CD14-positive monocyte (primary cell): ENCODE data around the gene B3GAT2. TPM values are rescaled to one million over a fixed set of nuclear protein-coding genes. Genes with fewer than 3 reads are reported as not detected.

Experiments
- DNase-seq, 3 donors: peaks; one replicate each; pipeline ENCODE4 v3.0.0-alpha.2; 2011 to 2022
- H2AFZ ChIP-seq: 2 replicates; pipeline ENCODE4 v1.6.0; 2012; ENCODE audit warnings: mild to moderate bottlenecking, low read depth, low read length, inconsistent platforms; ENCODE audit not compliant: insufficient read depth, poor library complexity, severe bottlenecking
- H3K27ac ChIP-seq, 2 donors: 1 replicate in 1 of 2; 2 replicates in 1 of 2; pipeline ENCODE4 v1.5.1; 2012 to 2013; ENCODE audit warnings: low read length in 2 of 2, control low read depth in 1 of 2, inconsistent platforms in 1 of 2, low read depth in 1 of 2, mild to moderate bottlenecking in 1 of 2
- H3K27me3 ChIP-seq, 2 donors: one replicate each; pipeline versions ENCODE4 v1.6.0 to v1.6.1; 2011 to 2013; ENCODE audit warnings: low read length in 2 of 2; ENCODE audit not compliant: control insufficient read depth in 2 of 2, insufficient read depth in 2 of 2
- H3K36me3 ChIP-seq, 2 donors: replicated peaks in 1 of 2; 1 replicate in 1 of 2; 2 replicates in 1 of 2; pipeline versions ENCODE4 v1.5.1 to v1.6.1; 2012 to 2013; ENCODE audit warnings: low read length in 2 of 2, control low read depth in 1 of 2, inconsistent platforms in 1 of 2, mild to moderate bottlenecking in 1 of 2; ENCODE audit not compliant: insufficient read depth in 2 of 2, control insufficient read depth in 1 of 2
- H3K4me1 ChIP-seq, 2 donors: 1 replicate in 1 of 2; 2 replicates in 1 of 2; pipeline versions ENCODE4 v1.5.1 to v1.6.1; 2012 to 2013; ENCODE audit warnings: low read length in 2 of 2, control low read depth in 1 of 2, inconsistent platforms in 1 of 2, mild to moderate bottlenecking in 1 of 2, moderate library complexity in 1 of 2; ENCODE audit not compliant: insufficient read depth in 2 of 2, control insufficient read depth in 1 of 2
- H3K4me2 ChIP-seq: replicated peaks from 2 replicates; pipeline ENCODE3; 2012; ENCODE audit warnings: low read length, moderate library complexity, mild to moderate bottlenecking; ENCODE audit not compliant: poor library complexity, severe bottlenecking; ENCODE audit errors: extremely low read depth
- H3K4me3 ChIP-seq, 3 experiments: fragments of 200-600 bp in 1 of 3; sonication (generic) in 1 of 3; replicated peaks in 1 of 3; 1 replicate in 2 of 3; 2 replicates in 1 of 3; pipeline ENCODE4 v1.5.1; 2011 to 2013; ENCODE audit warnings: low read length in 3 of 3, mild to moderate bottlenecking in 3 of 3, control low read depth in 2 of 3, low read depth in 2 of 3, inconsistent platforms in 1 of 3, moderate library complexity in 1 of 3
- H3K79me2 ChIP-seq: 2 replicates; pipeline ENCODE4 v1.6.0; 2012; ENCODE audit warnings: mild to moderate bottlenecking, control low read depth, inconsistent platforms, low read length, moderate library complexity; ENCODE audit not compliant: insufficient read depth
- H3K9ac ChIP-seq: 2 replicates; pipeline ENCODE4 v1.6.0; 2017; ENCODE audit warnings: low read length, mild to moderate bottlenecking; ENCODE audit not compliant: insufficient read depth, poor library complexity, severe bottlenecking
- H3K9me3 ChIP-seq, 2 donors: replicated peaks in 1 of 2; 1 replicate in 1 of 2; 2 replicates in 1 of 2; pipeline versions ENCODE4 v1.5.1 to v1.6.1; 2012 to 2013; ENCODE audit warnings: low read length in 2 of 2, control low read depth in 1 of 2; ENCODE audit not compliant: control insufficient read depth in 1 of 2, insufficient read depth in 1 of 2
- H4K20me1 ChIP-seq: 2 replicates; pipeline ENCODE4 v1.6.0; 2012; ENCODE audit warnings: mild to moderate bottlenecking, low read length, control low read depth, moderate library complexity; ENCODE audit not compliant: insufficient read depth
- H3K27ac Mint-ChIP-seq, 7 donors: one replicate each; pipeline ENCODE4 v1.8.0; 2020; ENCODE audit warnings: mild to moderate bottlenecking in 7 of 7, mixed read lengths in 7 of 7, moderate library complexity in 6 of 7, inconsistent platforms in 2 of 7
- H3K27me3 Mint-ChIP-seq, 3 donors: one replicate each; pipeline ENCODE4 v1.8.0; 2021 to 2022; ENCODE audit warnings: low read depth in 3 of 3, mild to moderate bottlenecking in 3 of 3, mixed read lengths in 3 of 3, moderate library complexity in 3 of 3, inconsistent platforms in 1 of 3
- H3K36me3 Mint-ChIP-seq, 2 donors: one replicate each; pipeline ENCODE4 v1.8.0; 2020; ENCODE audit warnings: mixed read lengths in 2 of 2, inconsistent platforms in 1 of 2, mild to moderate bottlenecking in 1 of 2
- H3K4me1 Mint-ChIP-seq: one replicate; pipeline ENCODE4 v1.8.0; 2020; ENCODE audit warnings: mild to moderate bottlenecking, mixed read lengths
- H3K4me3 Mint-ChIP-seq, 2 donors: one replicate each; pipeline ENCODE4 v1.8.0; 2020; ENCODE audit warnings: mild to moderate bottlenecking in 2 of 2, mixed read lengths in 2 of 2, moderate library complexity in 1 of 2
- H3K9me3 Mint-ChIP-seq, 7 donors: one replicate each; pipeline ENCODE4 v1.8.0; 2020 to 2022; ENCODE audit warnings: mixed read lengths in 7 of 7, mild to moderate bottlenecking in 6 of 7, moderate library complexity in 6 of 7, inconsistent platforms in 2 of 7
- WGBS: methylation state at CpG from one replicate; pipeline ENCODE4 v1.1.5; 2013; ENCODE audit warnings: missing lambda C conversion rate; ENCODE audit not compliant: insufficient coverage; 5-methylcytosine and 5-hydroxymethylcytosine counted together
- intact Hi-C, 2 donors: fragments of 100-400 bp; cut with micrococcal nuclease; formaldehyde crosslinking; loops; one replicate each; pipeline versions ENCODE4 v1.15.0 to v1.15.1; 2023
- polyA plus RNA-seq, 3 donors: library from polyadenylated mRNA; depleted of rRNA in 1 of 3; unstranded in 2 of 3; stranded (reverse) in 1 of 3; fragments of 300-500 nt in 2 of 3; fragments of >200 nt in 1 of 3; fragmentation: Illumina TruSeq in 2 of 3; gene quantifications; 1 replicate in 2 of 3; 2 replicates in 1 of 3; pipeline ENCODE4 v1.2.3, GENCODE V29; 2012 to 2021
- TF ChIP-seq, protein P1 (sequence below): fragments of 200-600 bp; IDR thresholded peaks from one replicate; pipeline ENCODE4 v1.8.0; 2022; ENCODE audit warnings: antibody characterized with exemption, mild to moderate bottlenecking

The B3GAT2 gene
- polyA plus RNA-seq, 3 donors = 0.03 to 0.05 TPM; not detected in 1

GRCh38 chr6:70997379-70997778 lies 40.5 kb upstream of the B3GAT2 start:
- Mint-ChIP-seq H3K9me3 (peaks cover 0 to 8% (median 2%) of the 10 kb centered on the region in 7 donors), H3K27ac (peak overlapping the region in 1 of 7 donors; percentile 58), H3K27me3 (peaks cover 1 to 4% (median 2%) of the 10 kb centered on the region in 3 donors), H3K4me3 (no peak overlapping the region), H3K36me3 (no peaks in the 10 kb centered on the region), H3K4me1 (no peaks in the 10 kb centered on the region)
- Histone ChIP-seq H3K36me3 (no peaks in the 10 kb centered on the region), H3K27me3 (no peaks in the 10 kb centered on the region), H3K4me3 (no peak overlapping the region), H3K9ac (no peak overlapping the region), H3K4me2 (no peak overlapping the region), H3K27ac (no peak overlapping the region), H4K20me1 (no peaks in the 10 kb centered on the region), H2AFZ (no peak overlapping the region), H3K79me2 (no peaks in the 10 kb centered on the region), H3K4me1 (no peaks in the 10 kb centered on the region), H3K9me3 (no peaks in the 10 kb centered on the region)
- intact Hi-C loops = no loop called here
- WGBS = 76% methylated on average over 2 of the region's 3 CpGs
- no peak for DNase-seq
- TF ChIP-seq, protein P1, sequence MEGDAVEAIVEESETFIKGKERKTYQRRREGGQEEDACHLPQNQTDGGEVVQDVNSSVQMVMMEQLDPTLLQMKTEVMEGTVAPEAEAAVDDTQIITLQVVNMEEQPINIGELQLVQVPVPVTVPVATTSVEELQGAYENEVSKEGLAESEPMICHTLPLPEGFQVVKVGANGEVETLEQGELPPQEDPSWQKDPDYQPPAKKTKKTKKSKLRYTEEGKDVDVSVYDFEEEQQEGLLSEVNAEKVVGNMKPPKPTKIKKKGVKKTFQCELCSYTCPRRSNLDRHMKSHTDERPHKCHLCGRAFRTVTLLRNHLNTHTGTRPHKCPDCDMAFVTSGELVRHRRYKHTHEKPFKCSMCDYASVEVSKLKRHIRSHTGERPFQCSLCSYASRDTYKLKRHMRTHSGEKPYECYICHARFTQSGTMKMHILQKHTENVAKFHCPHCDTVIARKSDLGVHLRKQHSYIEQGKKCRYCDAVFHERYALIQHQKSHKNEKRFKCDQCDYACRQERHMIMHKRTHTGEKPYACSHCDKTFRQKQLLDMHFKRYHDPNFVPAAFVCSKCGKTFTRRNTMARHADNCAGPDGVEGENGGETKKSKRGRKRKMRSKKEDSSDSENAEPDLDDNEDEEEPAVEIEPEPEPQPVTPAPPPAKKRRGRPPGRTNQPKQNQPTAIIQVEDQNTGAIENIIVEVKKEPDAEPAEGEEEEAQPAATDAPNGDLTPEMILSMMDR = no peak

- Histone ChIP-seq H4K20me1 (no peaks in the 10 kb centered on the region), H3K9ac (no peak overlapping the region), H3K4me2 (no peak overlapping the region), H2AFZ (no peak overlapping the region), H3K4me1 (no peaks in the 10 kb centered on the region), H3K4me3 (no peak overlapping the region), H3K27ac (no peak overlapping the region), H3K36me3 (no peaks in the 10 kb centered on the region), H3K79me2 (no peaks in the 10 kb centered on the region), H3K9me3 (no peaks in the 10 kb centered on the region), H3K27me3 (no peaks in the 10 kb centered on the region)
- intact Hi-C loops = no loop called here
- TF ChIP-seq, protein P1 = no peak
- DNase-seq = no peak
- Mint-ChIP-seq H3K27me3 (peaks cover 1 to 3% (median 2%) of the 10 kb centered on the region in 3 donors), H3K9me3 (peaks cover 0 to 5% (median 2%) of the 10 kb centered on the region in 7 donors), H3K27ac (no peak overlapping the region), H3K4me1 (no peaks in the 10 kb centered on the region), H3K4me3 (no peak overlapping the region), H3K36me3 (no peaks in the 10 kb centered on the region)
- WGBS = no CpG with 5 or more reads among the region's 1 CpG
These were observed 39.2 kb upstream of the B3GAT2 start for GRCh38 chr6:70996106-70996505.
